Body of pancreas (tissue), 4 donors: ENCODE data around the gene GRHL1. TPM values are rescaled to one million over a fixed set of nuclear protein-coding genes. Genes with fewer than 3 reads are reported as not detected.

Source experiments
- ATAC-seq: fragments of 150-250 bp; one replicate; pipeline ENCODE4 v1.9.1; 2016
- DNase-seq, 4 donors: peaks; one replicate each; pipeline ENCODE4 v3.0.0-alpha.2; 2019
- H3K27ac ChIP-seq, 4 donors: fragments of 200-600 bp; sonication (generic); 1 replicate in 3 of 4; 2 replicates in 1 of 4; pipeline versions ENCODE4 v1.5.1 to v1.6.1; 2016 to 2019; ENCODE audit warnings: mild to moderate bottlenecking in 1 of 4, mixed read lengths in 1 of 4, moderate library complexity in 1 of 4
- H3K27me3 ChIP-seq, 2 donors: fragments of 200-600 bp; sonication (generic); one replicate each; pipeline ENCODE4 v1.6.0; 2016; ENCODE audit warnings: mild to moderate bottlenecking in 1 of 2
- H3K36me3 ChIP-seq, 2 donors: fragments of 200-600 bp; sonication (generic); replicated peaks in 1 of 2; 2 replicates each; pipeline ENCODE4 v1.5.1; 2016; ENCODE audit warnings: low read depth in 2 of 2; ENCODE audit not compliant: insufficient read depth in 1 of 2
- H3K4me1 ChIP-seq: fragments of 200-600 bp; sonication (generic); one replicate; pipeline ENCODE4 v1.6.0; 2016
- H3K4me3 ChIP-seq, 2 donors: fragments of 200-600 bp; sonication (generic); 1 replicate in 1 of 2; 2 replicates in 1 of 2; pipeline ENCODE4 v1.5.1; 2016 to 2019
- H3K9me3 ChIP-seq, 3 donors: fragments of 200-600 bp; sonication (generic); 1 replicate in 2 of 3; 2 replicates in 1 of 3; pipeline ENCODE4 v1.5.1; 2016
- CTCF ChIP-seq, 7 experiments: fragments of 450-650 bp in 4 of 7; fragments of 200-600 bp in 3 of 7; sonication (generic) in 3 of 7; IDR thresholded peaks; one replicate each; pipeline ENCODE4 v1.5.1; 2016 to 2019; ENCODE audit warnings: antibody characterized with exemption in 7 of 7
- POLR2A ChIP-seq, 3 donors: fragments of 450-650 bp; IDR thresholded peaks; one replicate each; pipeline ENCODE4 v1.6.1; 2016; ENCODE audit warnings: antibody characterized with exemption in 3 of 3, mild to moderate bottlenecking in 2 of 3
- WGBS, 2 donors: methylation state at CpG; one replicate each; pipeline ENCODE4 v1.1.5; 2017; 5-methylcytosine and 5-hydroxymethylcytosine counted together
- intact Hi-C: fragments of 100-400 bp; cut with DNase I; formaldehyde crosslinking; loops from one replicate; pipeline ENCODE4 v1.15.1; 2023
- total RNA-seq, 2 donors: library from RNA; depleted of rRNA; stranded (reverse); fragments of >200 nt; gene quantifications; one replicate each; pipeline ENCODE4 v1.1.0, GENCODE V29; 2016

Gene GRHL1
- total RNA-seq, 2 donors from 2014 or later, result 2.0 to 4.2 TPM

GRCh38 chr2:10038716-10039115 lies 87.2 kb downstream of the GRHL1 start:
- H3K27me3 ChIP-seq, result no peaks in the 10 kb centered on the region
- no peak overlapping the region for H3K27ac ChIP-seq
- H3K4me3 ChIP-seq, result no peak overlapping the region
- H3K4me1 ChIP-seq, result peaks cover 64% of the 10 kb centered on the region
- H3K36me3 ChIP-seq, result no peaks in the 10 kb centered on the region
- intact Hi-C loops, result loop anchor here (10.0 kb wide), 1 partner anchor 54 kb away; no protein-coding TSS in a partner anchor
- H3K9me3 ChIP-seq, result no peaks in the 10 kb centered on the region
- TF ChIP-seq POLR2A (IDR thresholded peaks at IDR 0.05), result no peak
- TF ChIP-seq CTCF (IDR thresholded peaks at IDR 0.05), result no peak
- DNase-seq, result no peak
- no peak for ATAC-seq

- intact Hi-C loops, result loop anchor here (10.0 kb wide), 1 partner anchor 55 kb away; no protein-coding TSS in a partner anchor
- H3K9me3 ChIP-seq, result no peaks in the 10 kb centered on the region
- no peaks in the 10 kb centered on the region for H3K27me3 ChIP-seq
- ATAC-seq, result no peak
- H3K4me3 ChIP-seq, result no peak overlapping the region
- WGBS, 2 donors, result 28 to 51% methylated on average over 9 to 16 of the region's 16 CpGs
- TF ChIP-seq CTCF (IDR thresholded peaks at IDR 0.05), result peak in 4 of 7 experiments; percentile 34 to 54 (median 40)
- no peak for TF ChIP-seq POLR2A (IDR thresholded peaks at IDR 0.05)
- peaks cover 66% of the 10 kb centered on the region for H3K4me1 ChIP-seq
- no peaks in the 10 kb centered on the region for H3K36me3 ChIP-seq
- peak overlapping the region; percentile 80 to 98 (median 97) for H3K27ac ChIP-seq
- DNase-seq, result peak; percentile 78 to 94 (median 90)
Measured at GRCh38 chr2:10039658-10040410, 88.3 kb downstream of the GRHL1 start.

- Histone ChIP-seq H3K4me3 (no peak overlapping the region), H3K36me3 (no peaks in the 10 kb centered on the region), H3K27ac (peak overlapping the region; percentile 96 to 98 (median 98)), H3K9me3 (no peaks in the 10 kb centered on the region), H3K4me1 (peaks cover 69% of the 10 kb centered on the region), H3K27me3 (no peaks in the 10 kb centered on the region)
- ATAC-seq (no peak), DNase-seq (no peak)
- TF ChIP-seq CTCF (IDR thresholded peaks at IDR 0.05) (no peak), POLR2A (IDR thresholded peaks at IDR 0.05) (no peak)
- intact Hi-C loops, result no loop called here
- WGBS, 2 donors, result 84 to 88% methylated on average over 14 of the region's 14 CpGs
Measured at GRCh38 chr2:10041711-10042110, 90.2 kb downstream of the GRHL1 start.

GRCh38 chr2:10042301-10043161 lies 91.0 kb downstream of the GRHL1 start:
- Histone ChIP-seq H3K4me3 (no peak overlapping the region), H3K27ac (peak overlapping the region; percentile 96 to 98 (median 98)), H3K36me3 (peaks cover 0 to 5% of the 10 kb centered on the region in 2 donors), H3K9me3 (no peaks in the 10 kb centered on the region), H3K27me3 (no peaks in the 10 kb centered on the region), H3K4me1 (peaks cover 69% of the 10 kb centered on the region)
- DNase-seq (peak; percentile 80 to 88 (median 88)), ATAC-seq (peak; percentile 1)
- 9 to 15% methylated on average over 31 to 54 of the region's 54 CpGs for WGBS, 2 donors
- TF ChIP-seq POLR2A (IDR thresholded peaks at IDR 0.05) (peak; percentile 58 to 81 (median 71)), CTCF (IDR thresholded peaks at IDR 0.05) (peak in 4 of 7 experiments; percentile 7 to 27 (median 18))
- intact Hi-C loops, result no loop called here
